Neural progenitor cell (in vitro differentiated cells): ENCODE results near the gene STAP1. TPM values are rescaled to one million over a fixed set of nuclear protein-coding genes. Genes with fewer than 3 reads are reported as not detected.

Source experiments
- DNase-seq: peaks from one replicate; pipeline ENCODE4 v3.0.0-alpha.2; 2016; ENCODE audit warnings: low spot score
- H2AFZ ChIP-seq: fragments of 200-600 bp; sonication (generic); replicated peaks from 2 replicates; pipeline ENCODE4 v1.6.1; 2016; ENCODE audit warnings: antibody characterized with exemption
- H3F3A ChIP-seq: fragments of 200-600 bp; sonication (generic); 2 replicates; pipeline ENCODE4 v1.6.1; 2016; ENCODE audit warnings: antibody characterized with exemption, low read depth
- H3K27ac ChIP-seq: fragments of 200-600 bp; sonication (generic); 2 replicates; pipeline ENCODE4 v1.5.1; 2016; ENCODE audit warnings: mild to moderate bottlenecking
- H3K27me3 ChIP-seq: fragments of 200-600 bp; sonication (generic); 2 replicates; pipeline ENCODE4 v1.6.1; 2016; ENCODE audit warnings: mild to moderate bottlenecking, moderate library complexity
- H3K36me3 ChIP-seq: fragments of 200-600 bp; sonication (generic); 2 replicates; pipeline ENCODE4 v1.5.1; 2016
- H3K4me1 ChIP-seq: fragments of 200-600 bp; sonication (generic); 2 replicates; pipeline ENCODE4 v1.6.1; 2016; ENCODE audit warnings: mixed run types
- H3K4me2 ChIP-seq: fragments of 200-600 bp; sonication (generic); 2 replicates; pipeline ENCODE4 v1.6.1; 2016
- H3K4me3 ChIP-seq: fragments of 200-600 bp; sonication (generic); 2 replicates; pipeline ENCODE4 v1.5.1; 2016
- H3K79me2 ChIP-seq: fragments of 200-600 bp; sonication (generic); 2 replicates; pipeline ENCODE4 v1.6.1; 2016; ENCODE audit warnings: low read depth
- H3K9ac ChIP-seq: fragments of 200-600 bp; sonication (generic); 2 replicates; pipeline ENCODE4 v1.6.1; 2016
- H3K9me3 ChIP-seq: fragments of 200-600 bp; sonication (generic); 2 replicates; pipeline ENCODE4 v1.5.1; 2016; ENCODE audit warnings: low read depth
- H4K20me1 ChIP-seq: fragments of 200-600 bp; sonication (generic); 2 replicates; pipeline ENCODE4 v1.6.1; 2016; ENCODE audit warnings: low read depth
- H3K27ac Mint-ChIP-seq: 3 replicates; pipeline ENCODE4 v1.8.0; 2021; ENCODE audit warnings: mixed read lengths
- H3K27me3 Mint-ChIP-seq: 2 replicates; pipeline ENCODE4 v1.8.0; 2022; ENCODE audit warnings: low read depth, mild to moderate bottlenecking, inconsistent platforms, moderate library complexity, mixed read lengths; ENCODE audit not compliant: insufficient read depth
- H3K36me3 Mint-ChIP-seq: 3 replicates; pipeline ENCODE4 v1.8.0; 2021; ENCODE audit warnings: mixed read lengths
- H3K4me1 Mint-ChIP-seq: 3 replicates; pipeline ENCODE4 v1.8.0; 2021; ENCODE audit warnings: mixed read lengths
- H3K4me3 Mint-ChIP-seq: 3 replicates; pipeline ENCODE4 v1.8.0; 2021; ENCODE audit warnings: mild to moderate bottlenecking, moderate library complexity, mixed read lengths
- H3K9me3 Mint-ChIP-seq: 3 replicates; pipeline ENCODE4 v1.8.0; 2020; ENCODE audit warnings: mixed read lengths
- CTCF ChIP-seq: fragments of 200-600 bp; sonication (generic); IDR thresholded peaks from 2 replicates; pipeline ENCODE4 v1.5.1; 2017; ENCODE audit warnings: antibody characterized with exemption, mild to moderate bottlenecking
- EZH2 ChIP-seq: fragments of 200-600 bp; sonication (generic); IDR thresholded peaks from 2 replicates; pipeline ENCODE4 v1.6.1; 2017; ENCODE audit warnings: antibody characterized with exemption, mild to moderate bottlenecking, moderate library complexity
- EZH2phosphoT487 ChIP-seq: fragments of 200-600 bp; sonication (generic); IDR thresholded peaks from 2 replicates; pipeline ENCODE4 v1.6.1; 2017; ENCODE audit warnings: antibody characterized with exemption
- total RNA-seq: library from RNA; depleted of rRNA; stranded (reverse); fragments of >200 nt; gene quantifications from 2 replicates; pipeline ENCODE4 v1.2.3, GENCODE V29; 2015; ENCODE audit warnings: low replicate concordance

The STAP1 gene
- total RNA-seq, 1 donor from 2014 or later, result not detected

- Mint-ChIP-seq H3K27me3 (no peaks in the 10 kb centered on the region), H3K4me1 (no peaks in the 10 kb centered on the region), H3K9me3 (no peaks in the 10 kb centered on the region), H3K36me3 (no peaks in the 10 kb centered on the region), H3K4me3 (no peak overlapping the region), H3K27ac (no peak overlapping the region)
- H3F3A ChIP-seq, result no peaks in the 10 kb centered on the region
- H3K9ac ChIP-seq, result no peak overlapping the region
- no peak overlapping the region for H3K27ac ChIP-seq
- H3K27me3 ChIP-seq, result no peaks in the 10 kb centered on the region
- no peak overlapping the region for H2AFZ ChIP-seq
- H3K9me3 ChIP-seq, result no peaks in the 10 kb centered on the region
- H3K79me2 ChIP-seq, result no peaks in the 10 kb centered on the region
- no peak for TF ChIP-seq EZH2phosphoT487
- TF ChIP-seq CTCF, result no peak
- TF ChIP-seq EZH2, result no peak
- no peak overlapping the region for H3K4me3 ChIP-seq
- H3K4me1 ChIP-seq, result no peaks in the 10 kb centered on the region
- no peak for DNase-seq
- no peaks in the 10 kb centered on the region for H3K36me3 ChIP-seq
- no peaks in the 10 kb centered on the region for H4K20me1 ChIP-seq
- no peak overlapping the region for H3K4me2 ChIP-seq
Observed at GRCh38 chr4:67584496-67584895, 26.0 kb downstream of the STAP1 start.

GRCh38 chr4:67587156-67587555 lies 28.6 kb downstream of the STAP1 start:
- no peak overlapping the region for H3K9ac ChIP-seq
- no peaks in the 10 kb centered on the region for H3F3A ChIP-seq
- H3K4me2 ChIP-seq, result no peak overlapping the region
- Mint-ChIP-seq H3K27ac (no peak overlapping the region), H3K36me3 (no peaks in the 10 kb centered on the region), H3K4me3 (no peak overlapping the region), H3K9me3 (no peaks in the 10 kb centered on the region), H3K27me3 (no peaks in the 10 kb centered on the region), H3K4me1 (no peaks in the 10 kb centered on the region)
- H3K9me3 ChIP-seq, result no peaks in the 10 kb centered on the region
- no peaks in the 10 kb centered on the region for H4K20me1 ChIP-seq
- H3K27me3 ChIP-seq, result no peaks in the 10 kb centered on the region
- no peaks in the 10 kb centered on the region for H3K79me2 ChIP-seq
- no peaks in the 10 kb centered on the region for H3K4me1 ChIP-seq
- no peaks in the 10 kb centered on the region for H3K36me3 ChIP-seq
- no peak for TF ChIP-seq CTCF
- no peak for TF ChIP-seq EZH2
- TF ChIP-seq EZH2phosphoT487, result no peak
- no peak for DNase-seq
- no peak overlapping the region for H3K27ac ChIP-seq
- no peak overlapping the region for H2AFZ ChIP-seq
- no peak overlapping the region for H3K4me3 ChIP-seq

- peaks cover 4% of the 10 kb centered on the region for H3K27me3 Mint-ChIP-seq
- H3K4me3 Mint-ChIP-seq, result no peak overlapping the region
- Histone ChIP-seq H3K79me2 (no peaks in the 10 kb centered on the region), H4K20me1 (no peaks in the 10 kb centered on the region), H3K9ac (no peak overlapping the region), H3K9me3 (no peaks in the 10 kb centered on the region), H3K4me3 (no peak overlapping the region), H3K4me1 (no peaks in the 10 kb centered on the region), H3K4me2 (no peak overlapping the region), H2AFZ (no peak overlapping the region), H3K27me3 (no peaks in the 10 kb centered on the region), H3K27ac (no peak overlapping the region), H3F3A (no peaks in the 10 kb centered on the region), H3K36me3 (no peaks in the 10 kb centered on the region)
- H3K9me3 Mint-ChIP-seq, result no peaks in the 10 kb centered on the region
- no peaks in the 10 kb centered on the region for H3K4me1 Mint-ChIP-seq
- DNase-seq, result no peak
- no peaks in the 10 kb centered on the region for H3K36me3 Mint-ChIP-seq
- no peak overlapping the region for H3K27ac Mint-ChIP-seq
- TF ChIP-seq EZH2phosphoT487 (no peak), CTCF (no peak), EZH2 (no peak)
Observed at GRCh38 chr4:67593741-67594175, 35.2 kb downstream of the STAP1 start.
